ENCODE measurements around the gene TULP4.
"Not testable (repeated sequence)": the region's sequence is repeated elsewhere in the genome, so short reads cannot be mapped to it uniquely, and the experiment has no call there.

Gene TULP4

GRCh38 chr6:158296854-158297324 is 15.4 kb upstream of the TULP4 start:
- FAIRE-seq: not testable (repeated sequence)

DNA sequence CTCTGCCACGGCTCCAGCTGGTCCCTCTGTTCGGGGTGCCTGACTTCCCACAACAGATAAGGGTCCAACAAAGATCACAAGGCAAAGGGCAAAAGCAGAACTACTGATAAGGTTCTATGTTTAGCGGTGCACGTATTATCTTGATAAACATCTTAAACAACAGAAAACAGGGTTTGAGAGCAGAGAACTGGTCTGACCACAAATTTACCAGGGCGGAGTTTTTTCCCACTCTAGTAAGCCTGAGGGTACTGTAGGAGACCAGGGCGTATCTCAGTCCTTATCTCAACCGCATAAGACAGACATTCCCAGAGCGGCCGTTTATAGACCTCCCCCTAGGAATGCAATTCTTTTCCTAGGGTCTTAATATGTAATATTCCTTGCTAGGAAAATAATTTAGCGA is 14.6 kb upstream of the TULP4 start:
- not testable (repeated sequence) for FAIRE-seq

DNA sequence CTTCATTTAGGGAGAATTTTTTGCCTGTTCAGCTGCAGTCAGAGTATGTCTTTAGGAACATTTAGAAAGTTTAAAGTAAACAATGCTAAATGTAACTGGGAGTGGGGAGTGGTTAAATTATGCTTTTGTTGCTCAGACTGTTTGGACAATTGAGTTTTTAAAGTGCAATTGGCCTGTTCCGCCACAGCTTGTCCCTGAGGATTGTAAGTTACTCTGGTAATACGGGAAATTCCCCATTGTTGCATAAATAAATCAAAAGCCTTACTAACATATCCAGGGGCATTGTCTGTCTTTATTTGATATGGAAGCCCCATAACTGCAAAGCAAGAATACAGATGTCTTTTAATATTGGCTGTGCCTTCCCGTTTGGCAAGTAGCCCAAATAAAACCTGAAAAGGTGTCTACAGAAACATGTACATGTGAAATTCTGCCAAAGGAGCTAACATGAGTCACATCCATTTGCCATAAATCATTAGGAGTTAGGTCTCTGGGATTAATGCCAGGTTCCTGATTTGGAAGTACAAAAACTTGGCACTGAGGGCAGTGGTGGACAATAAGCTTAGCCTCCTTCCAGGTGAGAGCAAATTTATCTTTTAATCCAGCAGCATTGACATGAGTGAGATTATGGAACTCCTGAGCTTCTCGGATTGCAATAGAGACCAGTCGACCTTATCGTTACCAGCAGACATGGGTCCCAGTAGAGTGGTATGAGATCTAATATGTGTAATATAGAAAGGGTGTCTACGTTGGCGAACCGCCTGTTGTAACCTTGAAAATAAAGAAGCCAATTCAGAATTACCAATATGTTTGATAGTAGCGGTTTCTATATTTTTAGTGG is 11.7 kb upstream of the TULP4 start:
- not testable (repeated sequence) for FAIRE-seq

GRCh38 chr6:158301561-158301960 is 10.7 kb upstream of the TULP4 start:
- not testable (repeated sequence) for FAIRE-seq

- FAIRE-seq: not testable (repeated sequence)
Measured at GRCh38 chr6:158302195-158302796, 10.0 kb upstream of the TULP4 start.

DNA sequence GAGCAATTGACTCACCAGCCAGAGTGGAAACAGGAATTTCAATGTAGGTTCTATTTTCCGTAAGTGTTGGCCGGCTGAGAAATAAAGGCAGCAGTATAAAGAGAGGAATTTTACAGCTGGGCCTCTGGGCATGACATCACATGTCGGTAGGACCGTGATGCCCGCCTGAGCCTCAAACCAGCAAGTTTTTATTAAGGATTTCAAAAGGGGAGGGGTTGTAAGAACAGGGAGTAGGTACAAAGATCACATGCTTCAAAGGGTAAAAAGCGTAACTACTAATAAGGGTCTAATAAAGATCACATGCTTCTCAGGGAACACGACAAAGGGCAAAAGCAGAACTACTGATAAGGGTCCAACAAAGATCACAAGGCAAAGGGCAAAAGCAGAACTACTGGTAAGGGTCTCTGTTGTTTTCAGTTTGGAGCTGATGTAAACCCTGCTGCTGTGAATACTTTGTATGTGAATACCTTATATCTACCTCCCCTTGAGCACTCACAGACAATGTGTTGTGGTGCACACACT is 9.0 kb upstream of the TULP4 start:
- FAIRE-seq: no peak

DNA sequence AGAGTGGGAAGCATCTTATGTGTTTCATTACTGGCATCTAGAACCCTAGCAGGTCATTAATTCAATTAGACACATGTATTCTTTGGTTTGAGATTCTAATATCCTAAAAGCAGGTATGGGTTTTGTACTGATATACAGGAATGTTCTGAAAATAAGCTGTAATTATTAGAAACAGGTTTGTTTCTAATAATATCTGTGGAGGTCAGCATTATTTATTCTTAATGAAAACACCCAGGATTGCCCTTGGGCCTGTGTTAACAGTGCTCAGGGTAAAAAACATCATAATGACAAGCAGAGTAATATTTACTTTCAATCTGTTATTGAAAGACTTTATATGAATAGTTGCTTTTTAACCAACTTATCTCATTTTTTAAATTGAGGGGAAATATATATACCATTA is 8.0 kb upstream of the TULP4 start:
- FAIRE-seq: no peak

GRCh38 chr6:158309814-158310213 is 2.5 kb upstream of the TULP4 start:
- no peak for FAIRE-seq

DNA sequence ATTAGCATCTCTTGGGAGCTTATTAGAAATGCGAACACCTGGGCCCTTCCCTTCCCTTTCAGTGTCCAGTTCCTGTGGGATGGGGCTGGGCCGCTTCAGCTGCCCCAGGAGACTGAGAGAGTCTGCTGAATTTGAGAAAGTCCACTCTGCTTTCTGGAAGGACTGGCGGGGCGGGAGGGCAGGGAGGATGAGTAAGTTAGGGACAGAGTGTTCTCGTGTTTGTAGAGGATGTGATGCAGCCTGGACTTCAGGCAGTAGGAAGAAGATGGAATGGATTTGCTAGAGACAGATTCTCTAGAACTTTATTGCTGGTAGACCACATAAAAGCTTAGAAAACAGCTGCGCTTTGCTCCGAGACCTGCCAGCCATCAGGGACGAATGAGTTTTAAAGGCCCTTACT is 1.1 kb upstream of the TULP4 start:
- FAIRE-seq: no peak

- no peak for FAIRE-seq
Measured at GRCh38 chr6:158311626-158312025, 639 bp upstream of the TULP4 start.

DNA sequence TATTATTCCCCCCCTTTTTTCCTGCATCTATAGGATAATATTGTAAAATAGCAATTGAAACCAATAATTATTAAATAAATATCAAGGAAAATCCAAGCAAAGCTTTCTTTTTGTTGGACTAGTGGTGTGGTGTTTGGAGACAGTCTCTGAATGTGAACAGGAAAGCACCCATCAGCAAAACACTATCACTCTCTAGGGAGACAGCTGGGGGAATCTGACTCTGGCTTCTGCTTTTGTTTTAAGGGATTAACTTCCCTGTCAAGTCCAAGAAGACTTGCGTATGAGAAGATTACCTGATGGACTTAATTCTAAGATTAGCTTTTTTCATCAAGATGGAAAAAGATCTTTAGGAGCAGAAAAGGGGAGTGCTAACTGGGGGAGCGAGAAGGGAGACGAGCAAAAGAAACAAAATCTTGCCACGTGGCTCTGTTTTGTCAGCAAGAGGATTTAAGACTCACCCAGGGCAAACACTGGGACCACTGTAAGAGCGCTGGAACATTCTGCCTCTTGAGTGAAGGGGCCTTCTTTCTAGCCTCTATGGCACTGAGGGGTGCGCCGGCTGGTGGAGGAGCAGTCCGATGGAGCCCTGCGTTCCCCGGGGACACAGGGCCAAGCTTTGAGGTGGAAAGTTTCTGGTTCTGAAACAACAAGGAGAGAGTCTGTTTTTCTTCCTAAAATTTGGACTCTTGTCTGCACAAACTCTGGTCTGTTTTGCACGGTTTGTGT is 570 bp downstream of the TULP4 start:
- FAIRE-seq: no peak

GRCh38 chr6:158313989-158314388 is 1.7 kb downstream of the TULP4 start:
- FAIRE-seq: no peak

GRCh38 chr6:158314737-158315136 is 2.5 kb downstream of the TULP4 start:
- no peak for FAIRE-seq

DNA sequence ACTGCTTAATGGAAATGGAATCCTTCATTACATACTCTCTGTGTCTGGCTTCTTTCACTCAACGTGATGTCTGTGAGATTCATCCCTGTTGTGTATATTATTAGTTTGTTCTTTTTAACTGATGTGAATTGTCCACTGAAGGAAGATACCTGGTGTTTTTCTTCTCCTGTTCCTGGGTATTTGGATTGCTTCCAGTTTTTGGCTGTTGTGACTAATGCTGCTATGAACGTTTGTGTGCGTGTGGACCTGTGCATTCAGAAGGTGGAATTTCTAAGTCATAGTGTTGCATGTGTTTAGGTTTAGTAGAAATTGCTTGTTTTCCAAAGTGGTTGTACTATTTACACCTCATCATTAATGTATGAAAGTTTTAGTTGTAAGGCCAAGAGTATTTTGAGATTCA is 3.8 kb downstream of the TULP4 start:
- FAIRE-seq: no peak

- no peak for FAIRE-seq
Measured at GRCh38 chr6:158321960-158322359, 9.7 kb downstream of the TULP4 start.

GRCh38 chr6:158322400-158322723 is 10.1 kb downstream of the TULP4 start:
- FAIRE-seq: no peak

DNA sequence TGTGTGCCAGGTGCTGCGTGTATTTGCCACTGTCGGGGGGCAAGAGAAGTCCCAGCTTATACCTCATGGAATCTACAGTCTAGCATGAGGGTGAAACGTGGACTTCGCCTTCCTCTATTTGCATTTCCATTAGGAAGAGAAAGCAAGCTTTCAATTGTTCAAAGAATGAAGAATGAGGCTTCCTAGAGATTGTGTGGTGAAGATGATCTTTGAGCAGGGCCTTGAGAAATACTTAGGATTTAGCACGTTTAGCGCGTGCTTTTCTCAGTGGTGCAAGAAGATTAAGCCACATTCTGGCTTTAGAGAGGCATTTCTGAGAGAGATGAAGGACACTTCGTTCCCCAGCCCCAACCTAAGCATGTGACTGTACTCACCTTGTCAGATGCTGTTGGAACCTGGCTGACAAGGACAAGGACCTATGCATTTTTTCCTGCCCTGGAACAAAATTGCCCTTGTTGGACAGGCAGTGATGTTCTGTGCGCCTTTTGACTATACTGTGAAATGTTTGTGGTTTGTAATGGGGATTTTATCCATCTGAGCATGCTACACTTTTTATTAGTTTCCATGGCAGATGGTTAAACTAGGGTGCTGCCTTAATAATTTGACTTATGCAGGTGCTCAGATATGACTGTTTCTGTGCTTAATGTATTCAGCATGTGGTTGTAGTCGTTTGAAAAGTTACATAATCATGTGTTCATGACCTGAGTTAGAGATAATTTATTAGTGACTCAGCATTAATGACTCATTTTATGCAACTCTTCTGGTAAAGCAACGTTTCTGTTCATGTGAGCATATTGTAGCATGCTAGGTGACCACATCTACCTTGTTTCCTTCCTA is 10.7 kb downstream of the TULP4 start:
- FAIRE-seq: no peak

- no peak for FAIRE-seq
Measured at GRCh38 chr6:158323561-158323958, 11.3 kb downstream of the TULP4 start.

GRCh38 chr6:158324136-158324535 is 11.9 kb downstream of the TULP4 start:
- FAIRE-seq: no peak

- no peak for FAIRE-seq
Measured at GRCh38 chr6:158327211-158327610, 14.9 kb downstream of the TULP4 start.

DNA sequence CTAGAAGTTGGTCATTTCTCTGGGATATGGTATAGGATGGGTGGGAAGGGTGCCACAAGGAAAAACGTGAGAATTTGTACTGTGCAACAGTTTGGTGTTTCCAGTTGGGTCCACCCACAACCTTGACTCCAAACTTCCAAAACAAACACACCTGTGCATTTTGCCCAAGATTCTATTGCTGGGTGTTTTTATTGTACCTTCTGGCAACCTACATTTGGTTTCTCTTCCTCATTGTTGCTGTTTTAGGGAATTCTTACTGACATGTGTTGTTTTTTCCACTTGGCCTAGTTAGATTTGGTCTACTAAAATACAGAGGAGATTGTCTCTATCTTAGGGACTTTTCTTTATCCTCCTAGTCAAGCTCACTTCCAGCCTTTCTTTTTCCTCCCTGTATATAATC is 16.7 kb downstream of the TULP4 start:
- no peak for FAIRE-seq

GRCh38 chr6:158329531-158329930 is 17.3 kb downstream of the TULP4 start:
- FAIRE-seq: no peak

DNA sequence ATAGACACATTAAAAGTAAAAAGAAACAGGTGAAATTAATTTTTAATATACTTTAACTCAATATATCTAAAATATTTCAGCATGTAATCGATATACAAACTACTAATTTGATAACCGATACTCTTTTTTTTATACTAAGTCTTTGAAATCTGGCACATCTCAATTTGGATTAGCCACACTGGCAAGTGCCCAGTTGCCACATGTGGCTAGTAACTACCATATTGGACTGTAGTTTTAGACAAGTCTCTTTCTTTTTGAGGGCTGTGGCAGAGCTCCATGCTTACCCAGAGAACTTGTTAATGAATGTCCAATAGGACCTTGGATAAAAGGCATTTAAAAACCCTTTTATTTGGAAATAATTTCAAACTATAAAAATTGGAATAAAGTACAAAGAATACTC is 17.8 kb downstream of the TULP4 start:
- FAIRE-seq: no peak

Data from G401.6 (cell line).